ENCODE data around the gene DMAC2. TPM values are rescaled to one million over a fixed set of nuclear protein-coding genes. Genes with fewer than 3 reads are reported as not detected.

Gene DMAC2
- total RNA-seq, 1 donor from 2014 or later = 38.2 TPM

GRCh38 chr19:41422456-41422855, 17.3 kb downstream of the DMAC2 start:
- ATAC-seq (ENCODE audit: low read depth) (no peak), DNase-seq (no peak)
- Mint-ChIP-seq H3K36me3 (ENCODE audit: low read depth) (peaks cover 67% of the 10 kb centered on the region), H3K27ac (no peak overlapping the region), H3K4me3 (no peak overlapping the region), H3K4me1 (peaks cover 6% of the 10 kb centered on the region), H3K27me3 (no peaks in the 10 kb centered on the region), H3K9me3 (no peaks in the 10 kb centered on the region)
- TF ChIP-seq, protein P1, sequence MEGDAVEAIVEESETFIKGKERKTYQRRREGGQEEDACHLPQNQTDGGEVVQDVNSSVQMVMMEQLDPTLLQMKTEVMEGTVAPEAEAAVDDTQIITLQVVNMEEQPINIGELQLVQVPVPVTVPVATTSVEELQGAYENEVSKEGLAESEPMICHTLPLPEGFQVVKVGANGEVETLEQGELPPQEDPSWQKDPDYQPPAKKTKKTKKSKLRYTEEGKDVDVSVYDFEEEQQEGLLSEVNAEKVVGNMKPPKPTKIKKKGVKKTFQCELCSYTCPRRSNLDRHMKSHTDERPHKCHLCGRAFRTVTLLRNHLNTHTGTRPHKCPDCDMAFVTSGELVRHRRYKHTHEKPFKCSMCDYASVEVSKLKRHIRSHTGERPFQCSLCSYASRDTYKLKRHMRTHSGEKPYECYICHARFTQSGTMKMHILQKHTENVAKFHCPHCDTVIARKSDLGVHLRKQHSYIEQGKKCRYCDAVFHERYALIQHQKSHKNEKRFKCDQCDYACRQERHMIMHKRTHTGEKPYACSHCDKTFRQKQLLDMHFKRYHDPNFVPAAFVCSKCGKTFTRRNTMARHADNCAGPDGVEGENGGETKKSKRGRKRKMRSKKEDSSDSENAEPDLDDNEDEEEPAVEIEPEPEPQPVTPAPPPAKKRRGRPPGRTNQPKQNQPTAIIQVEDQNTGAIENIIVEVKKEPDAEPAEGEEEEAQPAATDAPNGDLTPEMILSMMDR (IDR thresholded peaks at IDR 0.05) = no peak
- ChIA-PET CTCF (no interaction called here), POLR2A (interaction anchor here (0.7 kb wide), 1 partner anchor 331 kb away, joined by 4 read pairs; no protein-coding TSS in a partner anchor)
- intact Hi-C loops (cut with micrococcal nuclease) = no loop called here

DNA sequence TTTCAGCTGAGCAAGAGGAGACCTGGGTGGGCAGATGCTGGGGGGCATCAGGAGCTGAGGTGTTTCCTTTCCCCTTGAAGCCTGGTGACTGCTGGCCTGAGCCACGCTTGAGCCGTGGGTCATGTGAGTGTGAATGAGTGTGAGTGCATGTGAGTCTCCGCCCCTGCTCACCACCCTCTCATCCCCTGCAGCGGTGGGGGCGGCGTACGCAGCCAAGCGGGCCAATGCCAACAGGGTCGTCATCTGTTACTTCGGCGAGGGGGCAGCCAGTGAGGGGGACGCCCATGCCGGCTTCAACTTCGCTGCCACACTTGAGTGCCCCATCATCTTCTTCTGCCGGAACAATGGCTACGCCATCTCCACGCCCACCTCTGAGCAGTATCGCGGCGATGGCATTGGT, 17.7 kb downstream of the DMAC2 start:
- TF ChIP-seq, protein P1 (IDR thresholded peaks at IDR 0.05) = no peak
- H3K4me1 Mint-ChIP-seq = peaks cover 3% of the 10 kb centered on the region
- no peak overlapping the region for H3K27ac Mint-ChIP-seq
- DNase-seq (no peak), ATAC-seq (ENCODE audit: low read depth) (no peak)
- H3K9me3 Mint-ChIP-seq = no peaks in the 10 kb centered on the region
- no peaks in the 10 kb centered on the region for H3K27me3 Mint-ChIP-seq
- no peak overlapping the region for H3K4me3 Mint-ChIP-seq
- H3K36me3 Mint-ChIP-seq (ENCODE audit: low read depth) = peaks cover 71% of the 10 kb centered on the region
- CTCF ChIA-PET = no interaction called here
- POLR2A ChIA-PET = no interaction called here
- intact Hi-C loops (cut with micrococcal nuclease) = no loop called here

DNA sequence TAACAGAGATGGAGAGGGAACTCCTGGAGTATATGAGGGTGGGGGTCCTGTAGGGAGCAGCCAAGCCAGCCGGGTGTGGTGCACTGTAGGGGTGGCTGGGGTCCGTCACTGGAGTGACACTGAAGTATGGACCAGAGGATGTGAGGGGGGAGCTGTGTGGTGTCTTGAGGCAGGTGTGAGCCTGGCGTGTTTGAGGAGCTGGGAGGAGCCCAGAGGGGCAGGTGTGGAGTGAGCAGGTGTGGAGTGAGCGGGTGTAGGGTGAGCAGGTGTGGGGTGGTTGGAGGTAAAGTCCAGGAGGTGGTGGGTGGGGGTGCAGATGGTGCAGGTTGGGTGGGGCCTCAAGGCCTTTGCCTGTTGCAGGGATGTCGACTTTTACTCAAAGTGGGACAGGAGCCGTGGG, 18.4 kb downstream of the DMAC2 start:
- ATAC-seq (ENCODE audit: low read depth) (no peak), DNase-seq (no peak)
- intact Hi-C loops (cut with micrococcal nuclease) = no loop called here
- Mint-ChIP-seq H3K36me3 (ENCODE audit: low read depth) (peaks cover 74% of the 10 kb centered on the region), H3K4me1 (no peaks in the 10 kb centered on the region), H3K9me3 (no peaks in the 10 kb centered on the region), H3K4me3 (no peak overlapping the region), H3K27ac (no peak overlapping the region), H3K27me3 (no peaks in the 10 kb centered on the region)
- CTCF ChIA-PET = no interaction called here
- TF ChIP-seq, protein P1 (IDR thresholded peaks at IDR 0.05) = no peak
- POLR2A ChIA-PET = no interaction called here

DNA sequence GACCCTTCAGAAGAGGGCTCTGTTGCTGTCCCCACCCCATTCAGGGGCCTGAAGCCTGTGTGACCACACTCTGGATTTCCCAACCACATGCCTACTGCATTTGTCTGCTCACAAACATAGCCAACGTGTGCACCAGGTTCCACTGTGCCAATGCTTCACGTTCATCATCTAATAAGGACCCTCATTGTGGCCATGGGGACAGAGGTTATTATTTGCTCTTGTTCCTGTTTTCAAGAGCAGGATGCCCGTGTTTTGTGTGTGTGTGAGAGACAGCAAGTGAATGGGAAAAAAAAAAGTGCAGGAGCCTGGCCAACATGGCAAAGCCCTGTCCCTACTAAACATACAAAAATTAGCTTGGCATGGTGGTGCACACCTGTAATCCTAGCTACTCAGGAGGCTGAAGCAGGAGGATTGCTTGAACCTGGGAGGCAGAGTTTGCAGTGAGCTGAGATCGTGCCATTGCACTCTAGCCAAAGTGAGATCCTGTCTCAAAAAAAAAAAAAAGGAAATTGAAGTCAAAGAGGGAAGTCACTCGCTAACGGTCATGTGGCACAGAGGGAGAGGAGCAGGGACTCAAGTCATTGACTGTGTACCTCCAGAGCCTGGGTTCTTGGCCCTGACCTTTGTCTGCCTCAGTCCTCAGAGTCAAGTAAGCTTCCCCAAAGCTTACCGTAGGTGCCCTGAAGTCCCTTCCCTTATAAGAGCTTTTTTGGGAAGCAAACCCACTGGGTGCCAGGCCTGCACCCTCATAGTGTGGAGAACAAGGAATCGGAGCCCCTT, 19.4 kb downstream of the DMAC2 start:
- TF ChIP-seq, protein P1 (IDR thresholded peaks at IDR 0.05) = no peak
- no peak for DNase-seq
- H3K9me3 Mint-ChIP-seq = no peaks in the 10 kb centered on the region
- POLR2A ChIA-PET = interaction anchor here (0.6 kb wide), 1 partner anchor 59 kb away, joined by 5 read pairs; no protein-coding TSS in a partner anchor
- no peak overlapping the region for H3K27ac Mint-ChIP-seq
- no peaks in the 10 kb centered on the region for H3K27me3 Mint-ChIP-seq
- intact Hi-C loops (cut with micrococcal nuclease) = no loop called here
- no peak for ATAC-seq (ENCODE audit: low read depth)
- CTCF ChIA-PET = interaction anchor here (0.5 kb wide), 1 partner anchor 151 kb away, joined by 3 read pairs; no protein-coding TSS in a partner anchor
- H3K36me3 Mint-ChIP-seq (ENCODE audit: low read depth) = peaks cover 78% of the 10 kb centered on the region
- no peak overlapping the region for H3K4me3 Mint-ChIP-seq
- no peaks in the 10 kb centered on the region for H3K4me1 Mint-ChIP-seq

DNA sequence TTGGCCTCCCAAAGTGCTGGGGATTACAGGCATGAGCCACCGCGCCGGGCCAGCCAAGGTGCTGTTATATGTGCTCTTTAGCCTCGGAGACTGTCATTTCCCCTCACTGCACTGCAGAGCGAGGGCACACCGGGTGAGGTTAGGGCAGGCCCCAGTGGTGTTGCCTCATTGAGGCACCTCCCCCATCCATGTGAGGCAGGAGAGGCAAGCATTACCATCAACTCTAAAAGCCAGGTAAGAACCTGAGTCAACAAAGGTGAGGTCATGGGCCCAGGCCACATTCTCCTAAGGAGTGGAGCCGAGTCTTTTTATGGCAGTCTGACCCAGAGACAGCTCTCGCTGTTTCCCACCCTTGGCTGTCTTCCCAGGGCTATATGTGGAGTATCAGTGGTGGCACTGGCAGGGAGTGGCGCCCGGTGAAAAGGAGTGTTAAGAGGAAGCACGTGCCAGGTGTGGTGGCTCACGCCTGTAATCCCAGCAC, 23.5 kb downstream of the DMAC2 start:
- TF ChIP-seq, protein P1 (IDR thresholded peaks at IDR 0.05) = no peak
- ChIA-PET POLR2A (interaction anchor here (0.6 kb wide), 1 partner anchor 407 kb away, joined by 4 read pairs; no protein-coding TSS in a partner anchor), CTCF (no interaction called here)
- no peaks in the 10 kb centered on the region for H3K9me3 Mint-ChIP-seq
- DNase-seq = no peak
- intact Hi-C loops (cut with micrococcal nuclease) = no loop called here
- no peaks in the 10 kb centered on the region for H3K27me3 Mint-ChIP-seq
- no peak for ATAC-seq (ENCODE audit: low read depth)
- H3K36me3 Mint-ChIP-seq (ENCODE audit: low read depth) = peaks cover 75% of the 10 kb centered on the region
- H3K4me1 Mint-ChIP-seq = no peaks in the 10 kb centered on the region
- H3K27ac Mint-ChIP-seq = no peak overlapping the region
- no peak overlapping the region for H3K4me3 Mint-ChIP-seq
